ENCODE results near the gene NLRC3.
"Not testable (repeated sequence)": the region's sequence is repeated elsewhere in the genome, so short reads cannot be mapped to it uniquely, and the experiment has no call there.

NLRC3 gene

GRCh38 chr16:3577302-3577752 is at the start of gene NLRC3:
Gene NLRC3 (minus strand): TSS chr16:3577403. CDS start chr16:3565036, 12,367 bp downstream.
- H3K27ac Mint-ChIP-seq = peak within 1 kb of the TSS; percentile 93
- H3K36me3 Mint-ChIP-seq = peaks cover under 1% of the 10 kb centered on the region
- no peaks in the 10 kb centered on the region for H3K27me3 Mint-ChIP-seq
- H3K4me3 Mint-ChIP-seq = peak within 1 kb of the TSS; percentile 92
- no peaks in the 10 kb centered on the region for H3K9me3 Mint-ChIP-seq (ENCODE audit: low read depth)
- peaks cover 54% of the 10 kb centered on the region for H3K4me1 Mint-ChIP-seq (ENCODE audit: low read depth)

GRCh38 chr16:3625911-3626732 is 48.9 kb upstream of the NLRC3 start:
- H3K4me1 Mint-ChIP-seq (ENCODE audit: low read depth) = peaks cover 42% of the 10 kb centered on the region

GRCh38 chr16:3625331-3625730 is 48.1 kb upstream of the NLRC3 start:
- H3K27ac Mint-ChIP-seq = peak overlapping the region; percentile 86
- H3K4me3 Mint-ChIP-seq = no peak overlapping the region
- no peaks in the 10 kb centered on the region for H3K27me3 Mint-ChIP-seq
- no peaks in the 10 kb centered on the region for H3K36me3 Mint-ChIP-seq
- no peaks in the 10 kb centered on the region for H3K9me3 Mint-ChIP-seq (ENCODE audit: low read depth)
- H3K4me1 Mint-ChIP-seq (ENCODE audit: low read depth) = peaks cover 42% of the 10 kb centered on the region

More at GRCh38 chr16:3625911-3626732, 48.9 kb upstream of the NLRC3 start:
- no peaks in the 10 kb centered on the region for H3K27me3 Mint-ChIP-seq
- H3K9me3 Mint-ChIP-seq (ENCODE audit: low read depth) = no peaks in the 10 kb centered on the region
- peak overlapping the region; percentile 86 for H3K27ac Mint-ChIP-seq
- H3K4me3 Mint-ChIP-seq = peak overlapping the region; percentile 15
- H3K36me3 Mint-ChIP-seq = no peaks in the 10 kb centered on the region

- H3K27me3 Mint-ChIP-seq = no peaks in the 10 kb centered on the region
- H3K9me3 Mint-ChIP-seq (ENCODE audit: low read depth) = no peaks in the 10 kb centered on the region
- H3K4me3 Mint-ChIP-seq = no peak overlapping the region
- H3K27ac Mint-ChIP-seq = no peak overlapping the region
- no peaks in the 10 kb centered on the region for H3K36me3 Mint-ChIP-seq
- peaks cover 38% of the 10 kb centered on the region for H3K4me1 Mint-ChIP-seq (ENCODE audit: low read depth)
Measured at GRCh38 chr16:3623642-3624041, 46.4 kb upstream of the NLRC3 start.

- peaks cover 6% of the 10 kb centered on the region for H3K36me3 Mint-ChIP-seq
- no peak overlapping the region for H3K4me3 Mint-ChIP-seq
- H3K27me3 Mint-ChIP-seq = no peaks in the 10 kb centered on the region
- peaks cover 36% of the 10 kb centered on the region for H3K4me1 Mint-ChIP-seq (ENCODE audit: low read depth)
- no peaks in the 10 kb centered on the region for H3K9me3 Mint-ChIP-seq (ENCODE audit: low read depth)
- H3K27ac Mint-ChIP-seq = no peak overlapping the region
Measured at GRCh38 chr16:3618769-3619141, 41.6 kb upstream of the NLRC3 start.

GRCh38 chr16:3612510-3613466 is 35.6 kb upstream of the NLRC3 start:
- Mint-ChIP-seq H3K4me1 (ENCODE audit: low read depth) (peaks cover 49% of the 10 kb centered on the region), H3K9me3 (ENCODE audit: low read depth) (no peaks in the 10 kb centered on the region), H3K4me3 (peak overlapping the region; percentile 99), H3K27ac (peak overlapping the region; percentile 80), H3K27me3 (no peaks in the 10 kb centered on the region), H3K36me3 (peaks cover 3% of the 10 kb centered on the region)

GRCh38 chr16:3611146-3611975 is 34.2 kb upstream of the NLRC3 start, which contains the start of gene SLX4:
Gene SLX4 (minus strand): TSS chr16:3611606. CDS start chr16:3608964, 2,642 bp downstream.
- Mint-ChIP-seq H3K4me1 (ENCODE audit: low read depth) (peaks cover 54% of the 10 kb centered on the region), H3K36me3 (peaks cover 2% of the 10 kb centered on the region), H3K9me3 (ENCODE audit: low read depth) (no peaks in the 10 kb centered on the region), H3K27ac (peak within 1 kb of the TSS; percentile 96), H3K27me3 (no peaks in the 10 kb centered on the region), H3K4me3 (peak within 1 kb of the TSS; percentile 99)

GRCh38 chr16:3610698-3611145 is 33.5 kb upstream of the NLRC3 start:
- Mint-ChIP-seq H3K4me1 (ENCODE audit: low read depth) (peaks cover 52% of the 10 kb centered on the region), H3K27me3 (no peaks in the 10 kb centered on the region), H3K27ac (peak overlapping the region; percentile 46), H3K36me3 (peaks cover 2% of the 10 kb centered on the region), H3K9me3 (ENCODE audit: low read depth) (no peaks in the 10 kb centered on the region), H3K4me3 (peak overlapping the region; percentile 99)

- Mint-ChIP-seq H3K36me3 (peaks cover 2% of the 10 kb centered on the region), H3K9me3 (ENCODE audit: low read depth) (no peaks in the 10 kb centered on the region), H3K27ac (peak overlapping the region; percentile 46), H3K27me3 (no peaks in the 10 kb centered on the region), H3K4me3 (peak overlapping the region; percentile 99), H3K4me1 (ENCODE audit: low read depth) (peaks cover 46% of the 10 kb centered on the region)
Measured at GRCh38 chr16:3609895-3610697, 32.9 kb upstream of the NLRC3 start.

- H3K4me3 Mint-ChIP-seq; H3K27ac Mint-ChIP-seq; H3K36me3 Mint-ChIP-seq; H3K9me3 Mint-ChIP-seq (ENCODE audit: low read depth); H3K27me3 Mint-ChIP-seq: not testable (repeated sequence)
- H3K4me1 Mint-ChIP-seq (ENCODE audit: low read depth) = peaks cover 36% of the 10 kb centered on the region
Measured at GRCh38 chr16:3608976-3609375, 31.8 kb upstream of the NLRC3 start.

GRCh38 chr16:3608069-3608468 is 30.9 kb upstream of the NLRC3 start:
- peaks cover 30% of the 10 kb centered on the region for H3K4me1 Mint-ChIP-seq (ENCODE audit: low read depth)
- no peak overlapping the region for H3K4me3 Mint-ChIP-seq
- H3K27me3 Mint-ChIP-seq = no peaks in the 10 kb centered on the region
- H3K27ac Mint-ChIP-seq = no peak overlapping the region
- H3K36me3 Mint-ChIP-seq = peaks cover 2% of the 10 kb centered on the region
- H3K9me3 Mint-ChIP-seq (ENCODE audit: low read depth) = no peaks in the 10 kb centered on the region

GRCh38 chr16:3607634-3608033 is 30.4 kb upstream of the NLRC3 start:
- Mint-ChIP-seq H3K27ac (no peak overlapping the region), H3K9me3 (ENCODE audit: low read depth) (no peaks in the 10 kb centered on the region), H3K27me3 (no peaks in the 10 kb centered on the region), H3K4me1 (ENCODE audit: low read depth) (peaks cover 26% of the 10 kb centered on the region), H3K36me3 (peaks cover 2% of the 10 kb centered on the region), H3K4me3 (no peak overlapping the region)

- peaks cover 24% of the 10 kb centered on the region for H3K4me1 Mint-ChIP-seq (ENCODE audit: low read depth)
- no peak overlapping the region for H3K4me3 Mint-ChIP-seq
- H3K27ac Mint-ChIP-seq = no peak overlapping the region
- peaks cover 2% of the 10 kb centered on the region for H3K36me3 Mint-ChIP-seq
- H3K9me3 Mint-ChIP-seq (ENCODE audit: low read depth) = no peaks in the 10 kb centered on the region
- H3K27me3 Mint-ChIP-seq = no peaks in the 10 kb centered on the region
Measured at GRCh38 chr16:3607161-3607560, 30.0 kb upstream of the NLRC3 start.
